GM13977 (cell line): ENCODE data around the gene FRA10AC1.
A peak's percentile ranks its signal among the peaks of the same experiment; 100 is the strongest.

Experiments
- DNase-seq: peaks from one replicate; pipeline ENCODE4 v3.0.0; 2012; ENCODE audit warnings: low spot score
- in situ Hi-C: fragments of 300-500 bp; cut with MboI; formaldehyde crosslinking; loops from one replicate; pipeline ENCODE4 v1.12.0; 2022; ENCODE audit warnings: low sequenced_read_pairs, low pct_unique_long_range_greater_than_20kb, mixed read lengths, inconsistent platforms; ENCODE audit not compliant: unreplicated experiment
- TF ChIP-seq, protein P1 (sequence below): IDR thresholded peaks from 2 replicates; pipeline ENCODE4 v1.5.1; 2012; ENCODE audit warnings: mild to moderate bottlenecking, control low read depth; ENCODE audit not compliant: insufficient read depth; ENCODE audit errors: extremely low read depth, missing control alignments

The FRA10AC1 gene

DNA sequence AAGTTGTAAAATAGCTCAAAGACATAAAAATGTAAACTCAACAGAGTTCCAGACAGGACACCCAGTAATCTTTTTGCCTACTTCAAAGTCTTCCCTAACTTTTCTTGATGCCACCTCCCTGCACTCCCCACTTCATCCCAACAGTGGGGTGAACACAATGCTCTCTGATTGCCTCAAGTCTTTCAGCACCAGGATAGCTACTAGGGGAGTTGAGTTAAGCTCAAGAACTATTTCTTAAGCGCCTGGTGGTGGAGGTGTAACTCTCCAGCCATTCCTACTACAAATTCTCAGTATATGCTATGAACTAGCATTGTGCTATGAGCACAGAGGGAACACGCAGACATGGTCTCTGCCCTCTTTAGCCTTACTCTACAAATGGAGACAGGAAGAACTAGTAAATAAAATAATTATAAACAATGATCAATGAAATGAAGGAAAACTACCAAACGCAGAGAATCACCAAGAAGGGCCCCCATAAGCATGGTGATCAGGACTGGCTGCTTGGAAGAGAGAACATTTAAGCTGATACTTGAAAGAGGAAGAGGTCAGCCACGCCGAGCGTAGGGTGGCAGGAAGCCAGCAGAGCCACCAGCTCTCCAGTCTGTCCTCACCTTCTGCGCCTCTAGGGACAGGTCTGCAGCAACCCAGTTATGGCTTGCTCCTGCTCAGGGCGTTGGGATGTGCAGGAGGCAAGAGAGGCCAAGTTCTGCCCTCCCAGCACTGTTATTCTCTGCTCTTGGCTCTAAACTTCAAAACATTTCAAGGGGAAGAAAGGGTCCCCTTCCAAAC is 16.7 kb upstream of the FRA10AC1 start:
- TF ChIP-seq, protein P1, sequence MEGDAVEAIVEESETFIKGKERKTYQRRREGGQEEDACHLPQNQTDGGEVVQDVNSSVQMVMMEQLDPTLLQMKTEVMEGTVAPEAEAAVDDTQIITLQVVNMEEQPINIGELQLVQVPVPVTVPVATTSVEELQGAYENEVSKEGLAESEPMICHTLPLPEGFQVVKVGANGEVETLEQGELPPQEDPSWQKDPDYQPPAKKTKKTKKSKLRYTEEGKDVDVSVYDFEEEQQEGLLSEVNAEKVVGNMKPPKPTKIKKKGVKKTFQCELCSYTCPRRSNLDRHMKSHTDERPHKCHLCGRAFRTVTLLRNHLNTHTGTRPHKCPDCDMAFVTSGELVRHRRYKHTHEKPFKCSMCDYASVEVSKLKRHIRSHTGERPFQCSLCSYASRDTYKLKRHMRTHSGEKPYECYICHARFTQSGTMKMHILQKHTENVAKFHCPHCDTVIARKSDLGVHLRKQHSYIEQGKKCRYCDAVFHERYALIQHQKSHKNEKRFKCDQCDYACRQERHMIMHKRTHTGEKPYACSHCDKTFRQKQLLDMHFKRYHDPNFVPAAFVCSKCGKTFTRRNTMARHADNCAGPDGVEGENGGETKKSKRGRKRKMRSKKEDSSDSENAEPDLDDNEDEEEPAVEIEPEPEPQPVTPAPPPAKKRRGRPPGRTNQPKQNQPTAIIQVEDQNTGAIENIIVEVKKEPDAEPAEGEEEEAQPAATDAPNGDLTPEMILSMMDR: no peak
- in situ Hi-C loops: no loop called here
- DNase-seq: no peak

DNA sequence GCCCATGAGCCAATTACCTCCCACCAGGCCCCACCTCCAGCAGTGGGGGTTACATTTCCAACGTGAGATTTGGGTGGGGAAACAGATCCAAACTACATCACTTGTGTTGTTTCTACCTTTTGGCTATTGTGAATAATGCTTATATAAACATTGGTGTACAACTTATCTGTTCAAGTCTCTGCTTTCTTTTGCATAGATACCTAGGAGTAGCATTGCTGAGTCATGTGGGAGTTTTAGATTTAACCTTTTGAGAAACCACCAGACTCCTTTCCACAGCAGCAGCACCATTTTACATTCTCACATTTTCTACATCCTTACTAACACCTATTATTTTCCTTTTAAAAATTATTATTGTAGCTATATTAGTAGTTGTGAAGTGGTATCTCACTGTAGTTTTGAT is 14.4 kb upstream of the FRA10AC1 start:
- TF ChIP-seq, protein P1: no peak
- no peak for DNase-seq
- in situ Hi-C loops: no loop called here

DNA sequence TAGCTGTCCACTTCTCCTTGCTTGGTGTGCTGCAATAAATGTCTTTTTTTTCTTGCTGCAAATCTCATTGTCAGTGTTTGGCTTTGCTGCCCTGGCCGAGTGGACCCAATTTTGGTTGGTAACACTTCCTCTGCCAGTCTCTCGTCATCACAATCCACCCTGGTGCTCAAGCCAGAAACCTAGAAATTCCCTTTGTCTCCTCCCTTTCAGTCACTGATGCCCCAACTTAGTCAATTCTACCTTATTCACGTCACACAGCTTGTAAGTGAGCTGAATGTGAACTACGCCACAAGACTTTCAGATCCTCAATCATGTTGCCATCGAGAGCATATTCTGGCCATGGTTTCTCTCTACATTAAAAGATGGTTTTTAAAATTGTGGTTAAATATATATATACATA is 13.0 kb upstream of the FRA10AC1 start:
- TF ChIP-seq, protein P1: no peak
- in situ Hi-C loops: no loop called here
- DNase-seq: peak; percentile 63

DNA sequence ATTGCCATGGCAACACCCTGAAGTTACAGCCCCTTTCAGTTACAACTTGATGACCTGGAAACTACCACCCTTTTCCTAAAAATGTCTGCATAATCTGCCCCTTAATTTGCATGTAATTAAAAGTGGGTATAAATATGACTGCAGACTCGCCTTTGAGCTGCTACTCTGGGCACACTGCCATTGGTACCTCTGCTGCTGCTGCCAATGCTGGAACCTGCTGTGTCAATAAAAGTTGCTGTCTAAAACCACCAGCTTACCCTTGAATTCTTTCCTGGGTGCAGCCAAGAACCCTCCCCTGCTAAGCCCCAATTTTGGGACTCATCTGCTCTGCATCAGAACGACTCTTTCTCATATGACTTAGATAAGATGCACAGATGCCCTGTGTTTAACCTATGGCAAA is 10.2 kb upstream of the FRA10AC1 start:
- in situ Hi-C loops: no loop called here

DNA sequence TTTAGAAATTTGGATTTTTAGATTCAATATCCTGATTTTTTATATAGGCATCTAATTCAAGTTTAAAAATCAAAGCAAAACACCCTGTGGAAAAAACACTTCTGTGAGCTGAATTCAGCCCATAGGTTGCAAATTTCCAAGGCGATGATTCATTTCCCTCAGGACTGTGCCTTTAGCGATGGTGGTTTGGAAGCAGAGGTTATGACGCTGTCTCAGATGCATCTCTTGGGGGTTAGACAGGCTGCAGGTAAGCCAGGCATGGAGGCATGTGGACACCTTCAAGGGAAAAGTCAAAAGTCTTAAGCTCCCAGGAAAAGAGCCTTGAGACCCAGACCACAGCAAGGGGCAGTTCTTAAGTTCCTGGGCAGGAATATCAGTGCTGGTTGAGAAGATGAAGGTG is 9.5 kb upstream of the FRA10AC1 start:
- no peak for DNase-seq
- in situ Hi-C loops: no loop called here
- TF ChIP-seq, protein P1: no peak

More for the DNA sequence above, 10.2 kb upstream of the FRA10AC1 start:
- DNase-seq: no peak
- TF ChIP-seq, protein P1: no peak

DNA sequence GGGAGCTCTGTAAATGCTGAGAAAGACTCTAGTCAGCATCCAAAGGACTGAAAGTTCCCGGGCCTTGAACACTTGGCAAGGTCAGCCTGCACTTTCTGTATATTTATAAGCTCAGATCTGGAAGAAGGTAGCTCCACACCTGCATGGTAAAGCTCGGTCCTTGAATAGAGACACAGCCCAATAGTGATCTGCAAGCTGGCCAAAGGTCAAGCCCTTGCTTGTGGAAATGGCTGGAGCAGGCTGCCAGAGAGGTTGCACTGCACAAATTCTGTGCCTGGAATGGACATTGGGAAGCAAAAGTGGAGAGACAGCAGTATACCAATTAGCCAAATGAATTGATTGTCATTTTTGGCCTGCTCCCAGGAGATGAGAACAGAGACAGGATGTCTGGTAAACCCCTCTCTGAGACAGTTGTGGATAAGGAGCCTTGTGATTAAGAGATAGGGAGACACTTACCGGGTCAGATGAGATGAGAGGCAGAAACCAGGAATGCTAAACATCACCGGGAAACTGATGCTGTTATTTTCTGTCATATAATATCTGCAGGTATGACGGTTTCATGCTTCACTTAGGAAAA is 8.0 kb upstream of the FRA10AC1 start:
- no peak for DNase-seq
- TF ChIP-seq, protein P1: no peak
- in situ Hi-C loops: no loop called here
